Activated CD4-positive, alpha-beta T cell treated with anti-CD3 and anti-CD28 coated beads, Interleukin-2, Interleukin-4, amounts not matched to agents 100 ng/mL and 50 ng/mL, durations not matched to agents 16 hours and 8 hours (primary cell): ENCODE measurements around the gene NR5A1.

ENCODE experiments used
- DNase-seq: peaks from one replicate; pipeline ENCODE4 v3.0.0-alpha.2; 2020; ENCODE audit warnings: low spot score

The NR5A1 gene

DNA sequence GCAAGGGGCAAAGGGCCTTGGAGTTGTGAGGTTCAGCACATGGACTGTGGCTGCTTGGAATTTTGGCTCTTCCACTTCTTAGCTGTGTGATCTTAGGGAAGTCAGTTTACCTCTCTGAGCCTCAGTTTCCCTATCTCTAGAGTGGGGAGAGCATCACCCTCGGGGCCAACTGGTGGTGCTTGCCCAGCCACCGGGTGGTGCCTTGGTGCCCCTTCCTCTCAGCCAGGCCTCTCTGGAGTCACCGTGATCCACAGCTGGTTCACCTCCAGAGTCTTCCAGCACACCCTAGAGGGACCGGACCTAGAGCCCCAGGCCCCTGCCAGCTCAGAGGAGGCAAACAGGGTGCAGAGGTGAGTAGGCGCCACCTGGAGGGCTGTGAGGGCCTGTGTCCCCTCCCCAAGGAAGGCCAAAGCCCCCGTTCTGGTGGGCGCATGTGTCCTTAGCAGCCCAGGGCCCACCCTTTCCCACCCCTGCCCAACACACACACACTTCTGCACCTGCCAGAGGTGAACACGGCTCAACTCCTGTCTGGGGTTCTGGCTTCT lies 49.2 kb downstream of the NR5A1 start:
- no peak for DNase-seq

DNA sequence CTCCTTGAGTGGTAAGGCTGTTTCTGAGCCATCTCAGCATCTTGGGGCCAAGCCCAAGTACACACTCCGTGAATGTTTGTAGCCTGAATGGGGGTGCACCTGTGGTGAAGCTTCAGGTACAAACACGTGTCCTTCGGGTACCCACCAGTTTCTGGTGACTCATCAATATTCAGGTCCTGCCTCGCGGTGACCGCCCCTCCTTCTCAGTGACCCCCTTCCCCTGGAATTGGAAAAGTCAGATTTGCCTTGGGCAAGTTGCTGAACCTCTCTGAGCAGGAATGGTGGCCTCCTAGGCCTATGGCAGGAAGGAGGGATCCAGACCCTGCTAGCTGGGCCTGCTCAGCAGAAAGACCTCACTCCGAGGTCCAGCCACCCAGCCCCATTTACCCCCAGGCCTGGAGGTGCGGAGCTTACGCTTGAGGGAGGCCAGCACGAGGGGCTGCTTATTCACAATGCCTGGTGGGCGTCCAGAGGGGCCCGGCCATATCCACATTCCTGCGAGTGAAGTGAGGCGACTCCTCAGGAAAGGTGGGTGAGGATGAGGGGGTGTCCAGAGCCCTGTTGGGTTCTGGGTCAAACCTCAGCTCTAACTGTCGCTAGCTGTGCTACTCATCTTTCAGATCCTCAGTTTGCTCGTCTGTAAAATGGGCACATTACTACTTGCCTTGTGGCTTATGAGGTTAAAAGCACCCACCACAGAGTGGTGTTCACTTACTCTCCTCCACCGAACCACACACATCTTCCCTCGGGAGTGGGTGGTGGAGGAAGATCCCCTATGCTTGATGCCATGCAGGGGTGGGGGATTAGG lies 49.9 kb downstream of the NR5A1 start:
- DNase-seq = no peak

DNA sequence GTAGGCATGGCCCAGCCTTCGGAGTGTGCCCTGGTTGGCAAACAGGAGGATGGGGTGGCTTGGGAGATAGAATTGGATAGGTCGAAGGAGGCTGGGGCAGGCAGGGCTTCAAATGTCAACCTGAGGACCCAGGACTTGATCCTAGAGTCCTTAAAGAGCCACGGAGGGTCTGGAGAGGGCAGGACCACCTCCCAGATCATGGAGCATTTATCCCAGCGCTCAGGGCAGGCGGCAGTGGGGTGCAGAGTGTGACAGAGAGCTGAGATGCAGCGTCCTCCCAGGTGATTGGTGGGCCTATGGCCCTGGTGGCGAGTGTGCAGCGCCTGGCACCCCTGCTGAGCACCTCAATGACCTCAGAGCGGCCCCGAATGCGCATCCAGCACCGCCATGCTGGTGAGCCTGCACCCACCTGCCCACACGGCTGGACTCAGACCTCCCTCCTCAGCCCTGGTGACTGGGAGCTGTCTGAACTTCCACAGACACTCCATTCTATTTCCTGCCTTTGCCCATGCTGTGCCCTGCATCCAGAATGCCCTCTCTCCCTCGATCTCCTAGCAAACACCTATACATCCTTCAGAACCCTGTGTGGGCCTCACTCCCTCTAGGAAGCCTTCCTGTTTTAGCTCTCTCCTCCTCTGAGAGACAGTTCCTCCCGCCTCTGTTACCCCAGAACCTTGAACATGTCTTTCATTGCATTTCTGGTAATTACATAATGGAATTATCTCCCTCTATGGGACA lies 50.7 kb downstream of the NR5A1 start:
- no peak for DNase-seq

DNA sequence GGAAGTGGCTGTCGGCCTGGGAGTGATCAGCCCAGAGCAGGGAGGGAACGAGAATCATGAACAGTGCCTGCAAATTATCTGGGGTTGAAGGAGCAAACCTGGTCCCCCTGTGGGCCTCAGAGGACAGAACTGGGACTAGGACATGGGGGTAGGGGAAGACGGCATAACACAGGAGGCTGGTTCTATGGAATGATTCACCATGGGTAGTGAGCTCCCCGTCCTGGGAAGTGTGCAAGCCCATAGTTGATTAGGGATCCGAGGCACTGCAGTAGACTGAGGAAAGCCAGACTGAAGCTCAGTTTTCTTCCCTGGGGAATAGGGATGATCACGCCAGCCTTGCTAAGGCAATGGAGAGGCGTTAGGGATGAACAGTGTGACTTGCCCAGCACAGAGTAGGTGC lies 51.4 kb downstream of the NR5A1 start:
- DNase-seq = no peak

DNA sequence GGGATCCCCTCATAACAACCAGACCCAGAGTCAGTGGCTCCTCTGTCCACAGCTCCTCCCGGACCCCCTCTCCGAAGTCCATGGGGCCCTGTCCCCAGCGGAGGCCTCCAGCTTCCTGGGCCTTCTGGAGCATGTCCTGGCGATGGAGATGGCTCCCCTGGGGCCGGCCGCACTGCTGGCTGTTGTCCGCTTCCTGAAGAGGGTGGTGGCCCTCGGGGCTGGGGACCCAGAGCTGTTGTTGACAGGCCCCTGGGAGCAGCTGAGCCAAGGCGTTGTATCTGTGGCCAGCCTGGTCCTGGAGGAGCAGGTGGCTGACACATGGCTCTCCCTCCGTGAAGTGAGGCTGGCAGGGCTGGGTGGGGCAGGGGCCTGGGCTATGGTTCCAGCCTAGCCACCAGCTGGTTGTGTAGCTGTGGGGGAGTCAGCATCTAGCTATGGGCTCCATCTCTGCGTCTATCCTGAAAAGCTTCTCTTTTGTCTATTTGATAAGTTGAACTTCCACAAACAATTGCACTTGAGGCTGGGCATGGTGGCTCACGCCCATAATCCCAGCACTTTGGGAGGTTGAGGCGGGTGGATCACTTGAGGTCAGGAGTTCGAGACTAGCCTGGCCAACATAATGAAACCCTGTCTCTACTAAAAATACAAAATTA lies 52.3 kb downstream of the NR5A1 start:
- DNase-seq = no peak

DNA sequence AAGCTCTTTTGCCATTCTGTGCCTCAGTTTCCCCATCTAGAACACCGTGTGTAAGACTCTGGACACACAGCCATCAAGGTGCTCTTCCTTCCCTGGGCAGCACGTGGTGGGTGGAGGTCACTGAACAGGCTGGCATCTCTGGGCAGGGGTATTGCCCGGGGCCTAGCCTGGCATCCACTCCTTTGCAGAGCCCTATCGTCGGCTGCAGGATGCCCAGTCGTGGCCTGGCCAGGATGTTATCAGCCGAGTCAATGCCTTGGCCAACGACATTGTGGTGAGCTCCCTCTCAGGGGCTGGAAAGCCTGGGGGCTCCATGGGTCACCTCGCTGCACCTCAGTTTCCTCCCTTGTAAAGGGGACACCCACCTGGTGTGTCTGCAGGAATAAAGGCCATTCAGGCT lies 52.9 kb downstream of the NR5A1 start:
- DNase-seq = no peak

DNA sequence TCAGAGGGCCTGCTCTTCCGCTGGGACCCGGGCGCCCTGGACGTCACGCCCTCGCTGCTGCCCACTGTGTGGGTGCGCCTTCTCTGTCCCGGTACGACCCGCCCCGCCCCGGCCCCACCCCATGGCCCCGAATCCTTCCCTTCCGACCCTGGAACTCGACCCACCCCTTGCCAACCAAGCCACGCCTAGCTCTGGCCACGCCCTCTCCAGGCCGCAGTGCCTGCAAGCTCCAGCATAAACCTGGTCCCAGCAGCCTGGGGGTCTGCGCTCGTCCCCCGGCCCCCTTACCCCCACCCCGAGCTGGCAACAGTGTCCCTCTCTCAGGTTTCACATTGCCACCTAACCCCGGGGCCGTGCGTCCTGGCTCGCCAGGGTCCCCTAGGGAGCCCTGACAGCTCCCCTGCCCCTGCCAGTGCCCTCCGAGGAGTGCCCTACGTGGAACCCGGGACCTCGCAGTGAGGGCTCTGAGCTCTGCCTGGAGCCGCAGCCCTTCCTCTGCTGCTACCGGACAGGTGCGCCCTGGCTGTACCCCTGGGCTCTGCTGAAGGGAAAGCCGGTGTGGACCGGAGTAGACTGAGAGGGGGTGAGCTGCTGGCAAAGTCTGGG lies 53.5 kb downstream of the NR5A1 start:
- DNase-seq = no peak

DNA sequence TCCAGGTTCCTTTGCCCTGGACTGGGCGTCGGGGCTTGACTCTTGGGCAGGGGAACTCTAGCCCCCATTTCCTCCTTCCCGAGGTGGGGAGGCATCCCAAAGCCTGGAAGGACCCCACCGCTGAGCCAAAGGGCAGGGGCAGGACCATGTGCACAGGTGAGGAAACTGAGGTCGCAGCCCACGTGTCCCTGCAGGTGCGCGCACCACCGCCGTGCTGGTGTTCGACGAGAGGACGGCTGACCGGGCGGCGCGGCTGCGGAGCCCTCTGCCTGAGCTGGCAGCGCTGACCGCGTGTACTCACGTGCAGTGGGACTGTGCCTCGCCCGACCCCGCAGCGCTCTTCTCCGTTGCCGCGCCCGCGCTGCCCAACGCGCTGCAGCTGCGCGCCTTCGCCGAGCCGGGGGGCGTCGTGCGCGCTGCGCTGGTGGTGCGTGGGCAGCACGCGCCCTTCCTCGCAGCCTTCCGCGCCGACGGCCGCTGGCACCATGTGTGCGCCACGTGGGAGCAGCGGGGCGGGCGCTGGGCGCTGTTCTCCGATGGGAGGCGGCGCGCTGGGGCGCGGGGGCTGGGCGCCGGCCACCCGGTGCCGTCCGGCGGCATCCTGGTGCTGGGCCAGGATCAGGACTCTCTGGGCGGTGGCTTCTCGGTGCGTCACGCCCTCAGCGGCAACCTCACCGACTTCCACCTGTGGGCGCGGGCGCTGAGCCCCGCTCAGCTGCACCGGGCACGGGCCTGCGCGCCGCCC lies 54.2 kb downstream of the NR5A1 start:
- no peak for DNase-seq

DNA sequence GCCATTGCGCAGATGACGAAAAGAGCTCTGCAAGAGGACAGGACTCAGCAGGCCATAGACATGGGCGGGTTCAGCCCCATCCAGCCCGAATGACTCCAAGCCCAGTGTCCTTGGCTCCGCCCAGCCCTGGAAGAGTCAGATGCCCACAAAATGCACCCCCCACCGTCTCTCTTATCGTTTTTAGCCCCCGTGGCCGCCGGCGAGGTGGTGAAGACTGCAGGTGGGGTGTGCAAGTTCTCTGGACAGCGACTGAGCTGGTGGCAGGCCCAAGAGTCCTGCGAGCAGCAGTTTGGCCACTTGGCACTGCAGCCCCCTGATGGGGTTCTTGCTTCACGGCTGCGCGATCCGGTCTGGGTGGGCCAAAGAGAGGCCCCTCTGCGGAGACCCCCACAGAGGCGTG lies 54.9 kb downstream of the NR5A1 start:
- DNase-seq = no peak

DNA sequence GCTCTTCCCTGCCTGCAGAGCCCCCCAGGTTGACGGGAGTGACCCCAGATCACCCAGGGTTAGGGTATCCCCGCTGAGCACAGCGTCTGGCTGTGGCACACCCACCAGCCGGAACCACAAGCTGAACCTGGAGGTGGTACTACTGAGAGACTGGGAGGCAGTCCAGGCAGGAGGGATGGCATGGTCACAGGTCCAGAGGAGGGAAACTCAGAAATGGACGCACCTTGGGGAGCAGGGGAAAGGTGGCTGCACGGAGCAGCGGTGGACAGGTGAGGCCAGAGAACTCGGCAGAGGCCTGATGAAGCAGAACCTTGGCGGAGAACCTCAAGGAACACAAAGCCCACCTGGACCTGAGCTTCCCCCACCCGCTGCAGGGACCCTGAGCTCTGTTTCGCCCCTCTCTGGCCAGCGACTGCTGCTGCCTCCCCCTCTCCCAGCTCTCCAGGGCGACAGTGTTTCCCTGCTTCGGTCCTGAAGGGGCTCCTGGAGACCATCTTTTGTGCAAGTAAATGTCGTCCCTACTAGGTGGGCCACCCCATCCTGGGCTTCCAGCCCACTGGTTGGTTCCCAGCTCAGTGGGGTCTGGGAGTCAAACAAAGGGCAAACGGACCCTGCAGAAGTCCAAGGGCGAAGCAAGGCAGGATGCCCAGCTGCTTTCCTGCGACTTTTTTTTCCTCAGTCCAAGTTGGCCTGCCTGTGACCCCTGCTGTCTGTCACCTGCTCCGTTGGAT lies 56.1 kb downstream of the NR5A1 start:
- DNase-seq = no peak

DNA sequence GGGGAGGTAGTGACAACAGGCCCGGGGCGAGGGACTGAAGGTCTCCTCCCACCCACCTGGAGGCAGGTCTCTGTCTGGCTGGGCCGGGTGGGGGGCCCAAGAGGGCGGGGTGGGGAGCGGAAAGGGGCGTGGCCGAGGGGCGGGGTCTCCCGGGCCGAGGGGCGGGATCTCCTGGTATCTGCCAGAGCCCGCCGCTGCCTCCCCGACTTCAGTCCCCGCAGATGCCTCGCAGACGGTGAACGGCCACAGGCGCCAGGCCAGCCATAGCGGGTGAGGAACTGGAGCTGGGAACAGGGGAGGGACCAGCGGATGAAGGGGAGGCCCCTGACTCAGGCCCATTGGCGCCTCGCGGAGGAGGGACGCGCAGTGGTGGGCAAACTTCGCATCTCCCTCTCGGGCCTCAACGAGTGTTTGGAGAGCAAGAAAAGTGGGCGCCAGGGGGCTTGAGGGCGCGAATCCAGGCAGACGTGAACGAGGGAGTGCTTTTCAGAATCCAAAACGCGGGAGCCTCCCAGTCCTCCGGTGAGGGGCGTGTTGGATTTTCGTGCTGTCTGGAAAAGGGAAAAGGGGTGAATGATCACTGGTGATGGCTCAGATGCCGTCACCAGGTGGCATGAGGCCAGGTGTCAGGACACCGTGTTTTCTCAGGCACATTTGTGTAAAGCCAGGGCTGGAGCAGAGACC lies 56.8 kb downstream of the NR5A1 start, which contains the start of gene ADGRD2:
ADGRD2 (plus strand) TSS at position 211 of the 684 bp plus-strand sequence. CDS start 1,216 bp downstream, outside the sequence.
- DNase-seq = no peak

DNA sequence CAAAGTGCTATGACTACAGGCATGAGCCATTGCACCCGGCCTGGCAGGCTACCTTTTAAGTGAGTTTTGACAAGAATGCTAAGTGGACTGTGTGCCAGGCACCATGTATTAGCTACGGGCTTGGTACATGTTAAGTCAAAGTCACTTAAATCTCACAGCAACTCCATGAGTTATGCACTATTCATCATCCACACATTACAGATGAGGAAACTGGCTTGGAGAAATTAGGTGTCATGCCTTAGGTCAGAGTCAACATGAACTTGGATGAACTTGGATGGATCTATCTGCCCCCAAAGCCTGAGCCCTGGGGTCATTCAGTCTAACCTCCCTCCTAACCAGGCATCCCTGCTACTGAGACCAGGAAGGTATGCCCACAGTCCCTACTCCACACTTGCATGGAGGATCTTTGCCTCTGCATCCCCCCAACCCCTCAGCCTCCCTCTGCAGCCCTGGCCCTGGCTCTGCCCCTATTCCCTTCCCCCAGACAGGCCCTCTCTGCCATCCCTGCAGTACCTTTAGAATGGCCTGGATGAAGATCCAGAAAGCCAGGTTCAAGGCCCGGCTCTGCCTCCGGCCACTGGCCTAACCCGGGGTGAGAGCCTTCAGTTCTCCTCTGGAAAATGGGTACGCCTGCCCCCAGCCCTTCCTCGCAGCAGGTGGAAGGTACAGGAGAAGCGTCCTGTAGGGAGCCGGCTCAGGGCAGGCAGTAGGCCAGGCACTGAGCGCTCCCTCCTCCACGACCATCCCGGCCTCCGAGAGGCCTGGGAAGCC lies 57.6 kb downstream of the NR5A1 start:
- no peak for DNase-seq

DNA sequence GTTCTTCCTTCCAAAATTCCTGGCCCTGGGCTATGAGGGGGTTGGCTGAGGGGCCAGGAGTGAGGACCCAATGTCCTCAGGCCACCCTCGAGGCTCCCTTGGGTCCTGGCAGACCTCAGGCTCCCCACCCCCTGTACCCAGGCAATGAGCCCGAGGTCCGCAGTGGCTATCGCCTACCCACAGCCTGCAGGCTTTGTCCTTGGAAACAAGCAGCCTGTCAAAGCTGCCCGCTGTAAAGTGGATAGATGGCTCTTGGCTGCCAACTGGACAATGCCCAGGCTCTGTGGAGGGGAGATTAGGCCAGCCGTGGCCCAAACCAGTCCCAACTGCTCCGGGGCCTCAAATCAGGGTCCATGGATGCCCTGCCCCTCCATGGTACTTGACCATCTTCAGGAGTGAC lies 59.2 kb downstream of the NR5A1 start:
- DNase-seq = no peak

DNA sequence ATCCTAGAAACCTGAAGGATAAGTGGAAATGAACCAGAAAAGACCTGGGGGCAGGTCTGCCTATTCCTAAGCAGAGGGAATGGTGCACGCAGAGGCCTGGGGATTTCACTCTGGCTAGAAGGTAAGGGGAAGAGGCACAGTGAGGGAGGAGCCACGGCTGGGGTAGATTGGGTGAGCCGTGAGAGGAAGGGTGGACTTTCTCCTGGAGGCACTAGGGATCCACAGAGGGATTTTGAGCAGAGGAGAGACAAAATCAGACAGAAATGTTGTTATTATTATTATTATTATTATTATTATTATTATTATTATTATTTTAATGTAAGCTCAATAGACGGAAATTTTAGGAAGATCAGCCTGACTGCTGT lies 59.9 kb downstream of the NR5A1 start:
- DNase-seq = no peak

DNA sequence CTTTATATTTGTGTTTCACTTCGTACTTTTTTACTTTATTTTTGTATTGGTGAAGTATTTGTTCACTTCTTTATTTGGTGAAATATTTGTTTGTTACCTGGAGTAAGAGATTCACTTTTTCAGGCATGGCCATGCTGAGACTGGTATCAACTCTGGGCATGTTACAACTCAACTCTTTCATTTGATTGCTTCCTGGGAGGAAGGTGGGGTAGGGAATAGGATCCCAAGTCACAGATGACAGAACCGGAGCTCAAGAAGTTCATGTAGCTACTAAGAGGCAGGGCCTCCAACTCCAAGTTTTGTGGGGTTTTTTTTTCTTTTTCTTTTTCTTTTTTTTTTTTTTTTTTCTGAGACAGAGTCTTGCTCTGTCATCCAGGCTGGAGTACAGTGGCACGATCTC lies 63.0 kb downstream of the NR5A1 start:
- DNase-seq = no peak

DNA sequence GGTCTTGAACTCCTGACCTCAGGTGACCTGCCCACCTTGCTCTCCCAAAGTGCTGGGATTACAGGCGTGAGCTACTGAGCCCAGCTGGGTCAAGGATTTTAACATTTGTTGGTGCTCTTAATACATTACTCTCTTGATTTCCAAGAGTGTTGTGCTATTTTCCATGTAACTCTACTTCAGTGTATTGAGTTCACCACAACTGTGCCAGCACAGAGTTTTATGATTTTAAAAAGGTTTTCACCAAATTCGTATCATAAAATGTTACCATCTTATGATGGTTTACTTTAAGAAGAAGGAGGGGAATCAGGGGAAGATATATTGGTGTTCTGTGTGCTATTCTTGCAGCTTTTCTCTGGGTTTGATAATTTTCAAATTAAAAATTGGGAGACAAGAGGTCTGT lies 63.6 kb downstream of the NR5A1 start:
- DNase-seq = no peak

DNA sequence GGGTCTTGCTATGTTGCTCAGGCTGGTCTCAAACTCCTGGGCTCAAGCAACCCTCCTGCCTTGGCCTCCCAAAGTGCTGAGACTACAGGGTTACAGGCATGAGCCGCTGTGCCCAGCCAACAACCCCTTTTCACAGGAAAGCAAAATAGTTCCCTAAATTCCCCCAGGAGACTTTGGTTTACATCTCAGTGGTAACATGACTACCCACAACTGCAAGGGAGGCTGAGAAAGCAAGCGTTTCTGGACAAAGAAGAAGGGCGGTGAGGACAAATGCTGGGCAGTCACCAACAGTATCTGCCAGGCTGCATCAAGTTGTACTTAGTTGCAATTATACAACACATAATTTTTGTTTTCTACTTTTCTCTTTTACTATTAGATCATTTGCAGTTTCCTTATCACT lies 64.4 kb downstream of the NR5A1 start:
- DNase-seq = no peak

DNA sequence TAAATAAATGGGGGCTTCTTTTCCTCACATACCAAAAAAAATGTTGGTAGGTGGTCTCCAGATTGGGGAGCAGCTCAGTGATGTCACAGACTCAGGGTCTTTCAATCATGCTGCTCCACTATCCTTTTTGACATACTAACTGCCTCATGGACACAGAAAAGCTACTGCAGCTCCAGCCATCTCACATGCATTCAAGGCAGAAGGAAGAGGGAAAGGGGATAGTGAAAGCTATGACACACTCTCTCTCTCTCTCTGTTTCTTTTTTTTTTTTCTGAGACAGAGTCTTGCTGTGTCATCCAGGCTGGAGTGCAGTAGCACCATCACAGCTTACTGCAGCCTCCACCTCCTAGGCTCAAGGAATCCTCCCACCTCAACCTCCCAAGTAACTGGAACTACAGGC lies 64.8 kb downstream of the NR5A1 start:
- DNase-seq = no peak

DNA sequence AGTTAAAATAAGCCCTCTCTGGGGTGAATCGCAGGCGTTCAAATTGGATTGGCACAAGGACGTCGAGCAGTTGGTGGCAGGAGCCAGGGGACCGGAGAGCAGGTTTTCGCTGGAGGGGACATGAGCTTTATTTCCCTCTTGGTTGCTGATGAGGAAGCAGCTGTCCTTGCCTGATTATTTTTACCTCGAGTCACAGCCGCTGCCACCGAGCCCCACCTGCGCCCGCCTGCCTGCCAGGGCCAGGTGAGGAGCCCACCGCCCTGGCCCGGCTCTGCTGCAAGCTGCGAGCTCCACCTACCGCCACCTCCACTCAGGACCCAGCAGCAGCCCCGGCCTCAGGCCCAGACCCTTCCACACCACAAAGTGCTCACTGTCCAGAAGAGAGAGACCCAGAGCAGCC lies 65.9 kb downstream of the NR5A1 start:
- DNase-seq = no peak

DNA sequence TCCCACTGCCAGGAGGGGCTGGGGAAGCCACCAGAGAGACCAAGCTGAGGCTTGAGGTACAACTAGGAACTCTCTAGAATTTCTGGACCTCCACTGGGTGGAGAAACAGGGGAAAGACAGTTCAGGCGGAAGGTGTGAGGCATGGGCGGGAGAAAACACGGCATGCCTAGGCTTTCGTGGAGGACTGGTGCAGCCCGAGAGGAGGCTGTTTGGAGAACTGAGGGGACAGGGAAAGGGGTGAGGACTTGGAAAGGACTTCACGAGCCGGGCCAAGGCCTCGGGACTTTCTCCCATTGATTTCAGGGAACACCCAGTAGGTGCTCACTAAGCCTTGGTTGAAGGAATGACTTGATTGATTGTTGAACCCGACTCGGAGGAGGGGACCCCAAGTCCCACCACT lies 66.4 kb downstream of the NR5A1 start:
- no peak for DNase-seq
